Measurements from ENCODE around the gene CDH18.

CDH18 gene

DNA sequence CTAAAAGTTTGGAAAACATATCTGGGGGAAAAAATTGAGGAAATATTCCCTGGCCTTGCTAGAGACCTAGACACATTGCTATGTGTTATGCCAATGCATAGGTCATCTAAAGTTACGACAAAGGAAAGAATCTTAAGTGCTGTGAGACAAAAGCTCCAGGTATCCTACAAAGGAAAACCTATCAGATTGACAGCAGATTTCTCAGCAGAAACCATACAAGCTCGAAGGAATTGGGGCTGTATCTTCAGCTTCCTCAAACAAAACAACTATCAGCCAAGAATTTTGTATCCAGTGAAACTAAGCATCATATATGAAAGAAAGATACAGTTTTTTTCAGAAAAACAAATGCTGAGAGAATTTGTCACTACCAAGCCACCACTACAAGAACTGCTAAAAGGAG, 234.4 kb downstream of the CDH18 start:
- no peak overlapping the region for H3K4me3 ChIP-seq (ENCODE audit: low read depth, low read length)
- no peak for DNase-seq (ENCODE audit: low read depth)
- TF ChIP-seq, protein P1, sequence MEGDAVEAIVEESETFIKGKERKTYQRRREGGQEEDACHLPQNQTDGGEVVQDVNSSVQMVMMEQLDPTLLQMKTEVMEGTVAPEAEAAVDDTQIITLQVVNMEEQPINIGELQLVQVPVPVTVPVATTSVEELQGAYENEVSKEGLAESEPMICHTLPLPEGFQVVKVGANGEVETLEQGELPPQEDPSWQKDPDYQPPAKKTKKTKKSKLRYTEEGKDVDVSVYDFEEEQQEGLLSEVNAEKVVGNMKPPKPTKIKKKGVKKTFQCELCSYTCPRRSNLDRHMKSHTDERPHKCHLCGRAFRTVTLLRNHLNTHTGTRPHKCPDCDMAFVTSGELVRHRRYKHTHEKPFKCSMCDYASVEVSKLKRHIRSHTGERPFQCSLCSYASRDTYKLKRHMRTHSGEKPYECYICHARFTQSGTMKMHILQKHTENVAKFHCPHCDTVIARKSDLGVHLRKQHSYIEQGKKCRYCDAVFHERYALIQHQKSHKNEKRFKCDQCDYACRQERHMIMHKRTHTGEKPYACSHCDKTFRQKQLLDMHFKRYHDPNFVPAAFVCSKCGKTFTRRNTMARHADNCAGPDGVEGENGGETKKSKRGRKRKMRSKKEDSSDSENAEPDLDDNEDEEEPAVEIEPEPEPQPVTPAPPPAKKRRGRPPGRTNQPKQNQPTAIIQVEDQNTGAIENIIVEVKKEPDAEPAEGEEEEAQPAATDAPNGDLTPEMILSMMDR (IDR thresholded peaks at IDR 0.05; ENCODE audit: control insufficient read depth, extremely low read depth, insufficient read depth), result no peak

- DNase-seq (ENCODE audit: low read depth), result no peak
- TF ChIP-seq, protein P1 (IDR thresholded peaks at IDR 0.05; ENCODE audit: control insufficient read depth, extremely low read depth, insufficient read depth), result no peak
- no peak overlapping the region for H3K4me3 ChIP-seq (ENCODE audit: low read depth, low read length)
These were observed 236.7 kb downstream of the CDH18 start for GRCh38 chr5:19751326-19751725.

DNA sequence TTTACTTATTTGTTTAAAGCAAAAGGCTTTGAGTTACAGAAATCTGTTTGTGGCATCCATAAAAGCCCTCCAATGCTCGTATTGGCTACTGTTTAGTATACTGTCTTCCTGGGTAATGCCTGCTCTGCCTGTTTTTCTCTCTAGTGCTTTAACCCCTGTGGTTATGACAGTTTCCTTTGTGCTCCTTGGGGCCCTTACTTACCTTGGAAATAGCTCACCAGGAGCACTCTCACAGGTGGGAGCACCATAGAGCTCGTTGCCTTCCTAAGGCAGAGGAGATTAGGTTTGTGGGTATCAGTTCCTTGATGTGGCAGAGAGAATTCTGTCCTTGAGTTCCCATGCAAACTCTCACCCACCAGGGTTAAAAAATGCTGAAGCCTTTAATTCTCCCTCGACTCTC, 242.8 kb downstream of the CDH18 start:
- no peak for DNase-seq (ENCODE audit: low read depth)
- TF ChIP-seq, protein P1 (IDR thresholded peaks at IDR 0.05; ENCODE audit: control insufficient read depth, extremely low read depth, insufficient read depth), result no peak
- H3K4me3 ChIP-seq (ENCODE audit: low read depth, low read length), result no peak overlapping the region

- DNase-seq (ENCODE audit: low read depth), result peak; percentile 21
- TF ChIP-seq, protein P1 (IDR thresholded peaks at IDR 0.05; ENCODE audit: control insufficient read depth, extremely low read depth, insufficient read depth), result no peak
- H3K4me3 ChIP-seq (ENCODE audit: low read depth, low read length), result no peak overlapping the region
These were observed 248.3 kb downstream of the CDH18 start for GRCh38 chr5:19739671-19740070.

DNA sequence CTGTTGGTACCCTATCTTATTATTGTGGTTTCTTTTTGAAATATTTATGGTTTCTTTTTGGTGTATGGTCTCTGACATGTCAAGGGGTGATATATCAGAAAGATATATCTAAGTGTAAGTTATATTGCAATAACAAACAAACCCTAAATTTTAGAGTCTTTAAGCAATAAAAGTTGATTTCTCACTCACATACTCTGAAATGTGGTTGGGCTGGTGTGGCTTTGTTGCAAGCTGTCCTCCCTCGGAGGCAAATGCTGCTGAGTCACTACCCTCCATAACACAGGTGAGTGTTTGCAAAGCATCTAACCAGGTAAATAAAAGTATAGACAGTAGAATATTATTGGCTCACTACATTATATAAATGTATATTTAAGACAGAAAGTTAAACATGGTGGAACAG, 253.2 kb downstream of the CDH18 start:
- TF ChIP-seq, protein P1 (IDR thresholded peaks at IDR 0.05; ENCODE audit: control insufficient read depth, extremely low read depth, insufficient read depth), result no peak
- peak; percentile 38 for DNase-seq (ENCODE audit: low read depth)
- no peak overlapping the region for H3K4me3 ChIP-seq (ENCODE audit: low read depth, low read length)

- no peak for DNase-seq (ENCODE audit: low read depth)
- TF ChIP-seq, protein P1 (IDR thresholded peaks at IDR 0.05; ENCODE audit: control insufficient read depth, extremely low read depth, insufficient read depth), result no peak
- no peak overlapping the region for H3K4me3 ChIP-seq (ENCODE audit: low read depth, low read length)
These were observed 254.1 kb downstream of the CDH18 start for GRCh38 chr5:19733612-19734495.

- DNase-seq (ENCODE audit: low read depth), result no peak
- TF ChIP-seq, protein P1 (IDR thresholded peaks at IDR 0.05; ENCODE audit: control insufficient read depth, extremely low read depth, insufficient read depth), result no peak
- no peak overlapping the region for H3K4me3 ChIP-seq (ENCODE audit: low read depth, low read length)
These were observed 259.4 kb downstream of the CDH18 start for GRCh38 chr5:19728571-19728970.
